ENCODE measurements around the gene RNF167.

DNA sequence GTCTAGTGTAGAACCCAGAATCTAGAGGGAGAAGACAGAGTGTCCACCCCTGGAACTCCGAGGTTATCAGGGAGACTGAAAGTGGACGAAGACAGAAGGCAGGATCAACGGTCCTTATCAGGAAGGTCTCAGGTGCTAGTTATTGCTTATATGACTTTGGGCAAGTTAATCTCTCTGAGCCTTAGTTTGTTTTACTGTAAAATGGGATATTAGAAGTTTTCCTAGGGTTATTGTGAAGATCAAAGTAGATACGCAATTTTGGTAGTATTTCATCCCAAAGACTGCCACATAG lies 1.2 kb downstream of the RNF167 start:
- TF ChIP-seq, protein P1, sequence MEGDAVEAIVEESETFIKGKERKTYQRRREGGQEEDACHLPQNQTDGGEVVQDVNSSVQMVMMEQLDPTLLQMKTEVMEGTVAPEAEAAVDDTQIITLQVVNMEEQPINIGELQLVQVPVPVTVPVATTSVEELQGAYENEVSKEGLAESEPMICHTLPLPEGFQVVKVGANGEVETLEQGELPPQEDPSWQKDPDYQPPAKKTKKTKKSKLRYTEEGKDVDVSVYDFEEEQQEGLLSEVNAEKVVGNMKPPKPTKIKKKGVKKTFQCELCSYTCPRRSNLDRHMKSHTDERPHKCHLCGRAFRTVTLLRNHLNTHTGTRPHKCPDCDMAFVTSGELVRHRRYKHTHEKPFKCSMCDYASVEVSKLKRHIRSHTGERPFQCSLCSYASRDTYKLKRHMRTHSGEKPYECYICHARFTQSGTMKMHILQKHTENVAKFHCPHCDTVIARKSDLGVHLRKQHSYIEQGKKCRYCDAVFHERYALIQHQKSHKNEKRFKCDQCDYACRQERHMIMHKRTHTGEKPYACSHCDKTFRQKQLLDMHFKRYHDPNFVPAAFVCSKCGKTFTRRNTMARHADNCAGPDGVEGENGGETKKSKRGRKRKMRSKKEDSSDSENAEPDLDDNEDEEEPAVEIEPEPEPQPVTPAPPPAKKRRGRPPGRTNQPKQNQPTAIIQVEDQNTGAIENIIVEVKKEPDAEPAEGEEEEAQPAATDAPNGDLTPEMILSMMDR (IDR thresholded peaks at IDR 0.05; ENCODE audit: low read length), result no peak
- TF ChIP-seq EZH2 (optimal IDR thresholded peaks at IDR 0.05; ENCODE audit: low read depth, low read length), result no peak
- TF ChIP-seq EZH2phosphoT487 (IDR thresholded peaks at IDR 0.05; ENCODE audit: low read length), result no peak

All from MM.1S (cell line).